Kidney (tissue), 14 donors: ENCODE results near the gene GATA2. TPM values are rescaled to one million over a fixed set of nuclear protein-coding genes. Genes with fewer than 3 reads are reported as not detected.

ENCODE experiments used
- DNase-seq, 5 donors: peaks; one replicate each; pipeline ENCODE4 v3.0.0-alpha.2; 2013 to 2020
- FAIRE-seq: peaks from 2 replicates; lab custom pipeline; 2012; peaks lifted over from hg19 to GRCh38; lab: Jason Lieb, UNC
- H3K27ac ChIP-seq, 2 donors: one replicate each; pipeline ENCODE4 v1.7.0; 2013; ENCODE audit warnings: low read depth in 2 of 2, low read length in 2 of 2, inconsistent platforms in 1 of 2
- H3K27me3 ChIP-seq: one replicate; pipeline ENCODE4 v1.7.1; 2013; ENCODE audit warnings: low read length, inconsistent platforms; ENCODE audit not compliant: control insufficient read depth, insufficient read depth
- H3K36me3 ChIP-seq, 3 donors: one replicate each; pipeline versions ENCODE4 v1.7.0 to v1.7.1; 2013; ENCODE audit warnings: low read length in 3 of 3, control low read depth in 1 of 3, inconsistent platforms in 1 of 3; ENCODE audit not compliant: insufficient read depth in 3 of 3, control insufficient read depth in 2 of 3
- H3K4me1 ChIP-seq, 3 donors: one replicate each; pipeline versions ENCODE4 v1.7.0 to v1.7.1; 2013; ENCODE audit warnings: low read length in 3 of 3, inconsistent platforms in 1 of 3, low read depth in 1 of 3; ENCODE audit not compliant: control insufficient read depth in 2 of 3, insufficient read depth in 2 of 3
- H3K4me3 ChIP-seq, 3 donors: one replicate each; pipeline versions ENCODE4 v1.7.0 to v1.8.1; 2013; ENCODE audit warnings: low read length in 3 of 3, control low read depth in 1 of 3, inconsistent platforms in 1 of 3
- H3K9ac ChIP-seq, 3 donors: one replicate each; pipeline versions ENCODE4 v1.7.0 to v1.7.1; 2013; ENCODE audit warnings: low read length in 3 of 3, control low read depth in 1 of 3, inconsistent platforms in 1 of 3
- H3K9me3 ChIP-seq, 3 donors: one replicate each; pipeline versions ENCODE4 v1.7.0 to v1.7.1; 2013; ENCODE audit warnings: low read length in 3 of 3, control low read depth in 1 of 3, inconsistent platforms in 1 of 3; ENCODE audit not compliant: control insufficient read depth in 2 of 3, insufficient read depth in 1 of 3
- intact Hi-C: fragments of 100-400 bp; cut with DNase I; formaldehyde crosslinking; loops from one replicate; pipeline ENCODE4 v1.11.1; 2022
- polyA plus RNA-seq: library from polyadenylated mRNA; stranded (reverse); fragments of 350-450 nt; fragmentation: Illumina TruSeq; extraction: RNeasy Lipid Tissue Mini Kit (QIAGEN cat#74804); gene quantifications from one replicate; pipeline ENCODE4 v1.2.3, GENCODE V29; 2014; ENCODE audit warnings: low read depth, low replicate concordance; ENCODE audit not compliant: insufficient read depth
- total RNA-seq: library from RNA; stranded (reverse); fragmentation: NEBNext Ultra II Directional; extraction: Animal tissue kit (Norgen Biotek cat#: 25700); gene quantifications from one replicate; pipeline ENCODE4 v1.2.1, GENCODE V29; 2021
- TF ChIP-seq, protein P1 (sequence below): IDR thresholded peaks from 3 replicates; pipeline ENCODE4 v1.5.1; 2012; ENCODE audit warnings: mild to moderate bottlenecking, moderate library complexity, borderline replicate concordance; ENCODE audit not compliant: insufficient read depth; ENCODE audit errors: extremely low read depth
- donor health status: control.
- donor health status: control.
- donor health status: control.
- donor health status: control.
- donor health status: control.
- donor health status: DM: yes; HTN: yes; CAD: no.
- donor health status: Normal renal cell carcinoma (clear cell type).

GATA2 gene
- total and polyA plus RNA-seq, 2 donors from 2014 or later = 22.9 to 31.4 TPM

DNA sequence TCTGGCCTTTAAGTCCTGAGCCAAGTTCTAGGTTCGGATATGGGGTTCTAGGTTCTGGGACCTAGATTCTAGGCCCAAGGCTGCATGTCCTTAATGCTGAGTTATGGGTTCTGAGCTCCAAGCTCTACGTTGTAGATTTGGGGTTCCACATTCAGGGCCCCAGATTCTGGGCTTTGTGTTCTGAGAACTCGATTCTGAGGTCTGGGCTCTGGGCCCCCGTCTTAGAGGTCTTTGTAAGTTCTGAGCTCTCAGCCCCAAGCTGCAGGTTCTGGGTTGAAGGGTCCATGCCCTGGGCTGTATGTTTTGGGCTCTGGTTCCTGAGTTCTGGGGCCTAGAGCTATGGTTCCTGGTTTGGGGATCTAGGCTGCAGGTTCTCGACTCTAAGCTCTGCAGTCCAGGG is 16.3 kb downstream of the GATA2 start:
- TF ChIP-seq, protein P1, sequence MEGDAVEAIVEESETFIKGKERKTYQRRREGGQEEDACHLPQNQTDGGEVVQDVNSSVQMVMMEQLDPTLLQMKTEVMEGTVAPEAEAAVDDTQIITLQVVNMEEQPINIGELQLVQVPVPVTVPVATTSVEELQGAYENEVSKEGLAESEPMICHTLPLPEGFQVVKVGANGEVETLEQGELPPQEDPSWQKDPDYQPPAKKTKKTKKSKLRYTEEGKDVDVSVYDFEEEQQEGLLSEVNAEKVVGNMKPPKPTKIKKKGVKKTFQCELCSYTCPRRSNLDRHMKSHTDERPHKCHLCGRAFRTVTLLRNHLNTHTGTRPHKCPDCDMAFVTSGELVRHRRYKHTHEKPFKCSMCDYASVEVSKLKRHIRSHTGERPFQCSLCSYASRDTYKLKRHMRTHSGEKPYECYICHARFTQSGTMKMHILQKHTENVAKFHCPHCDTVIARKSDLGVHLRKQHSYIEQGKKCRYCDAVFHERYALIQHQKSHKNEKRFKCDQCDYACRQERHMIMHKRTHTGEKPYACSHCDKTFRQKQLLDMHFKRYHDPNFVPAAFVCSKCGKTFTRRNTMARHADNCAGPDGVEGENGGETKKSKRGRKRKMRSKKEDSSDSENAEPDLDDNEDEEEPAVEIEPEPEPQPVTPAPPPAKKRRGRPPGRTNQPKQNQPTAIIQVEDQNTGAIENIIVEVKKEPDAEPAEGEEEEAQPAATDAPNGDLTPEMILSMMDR = no peak
- H3K36me3 ChIP-seq = no peaks in the 10 kb centered on the region
- FAIRE-seq (no peak), DNase-seq (peak in 1 of 5 donors; percentile 30)
- no peak overlapping the region for H3K4me3 ChIP-seq
- no peaks in the 10 kb centered on the region for H3K9me3 ChIP-seq
- H3K9ac ChIP-seq = no peak overlapping the region
- intact Hi-C loops = no loop called here
- H3K27ac ChIP-seq = no peak overlapping the region
- H3K4me1 ChIP-seq = peaks cover 0 to 2% (median 0%) of the 10 kb centered on the region in 3 donors
- peaks cover 8% of the 10 kb centered on the region for H3K27me3 ChIP-seq

DNA sequence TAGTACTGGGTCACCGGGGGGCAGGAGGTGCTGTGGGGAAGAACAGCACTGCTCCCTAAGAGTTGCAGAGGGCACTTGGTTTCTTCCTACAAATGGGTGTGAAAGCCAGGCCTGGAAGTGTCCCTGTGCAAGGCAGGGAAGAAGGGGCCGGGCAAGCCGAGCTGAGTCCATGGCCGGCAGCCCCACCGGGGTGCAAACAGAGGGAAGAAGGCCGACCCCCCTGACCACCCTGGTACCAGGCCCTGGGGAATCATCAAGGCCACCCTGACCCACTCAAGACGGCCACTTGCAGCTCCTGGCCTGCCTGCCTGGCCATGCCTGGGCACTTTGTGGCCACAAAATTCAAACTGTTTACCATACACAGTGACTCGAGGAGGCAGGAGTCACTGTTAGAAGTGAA is 17.6 kb downstream of the GATA2 start:
- Histone ChIP-seq H3K4me1 (no peaks in the 10 kb centered on the region), H3K27ac (no peak overlapping the region), H3K9me3 (no peaks in the 10 kb centered on the region), H3K4me3 (no peak overlapping the region), H3K36me3 (no peaks in the 10 kb centered on the region), H3K9ac (no peak overlapping the region), H3K27me3 (peaks cover 5% of the 10 kb centered on the region)
- no peak for FAIRE-seq
- no peak for DNase-seq
- intact Hi-C loops = no loop called here
- TF ChIP-seq, protein P1 = no peak

DNA sequence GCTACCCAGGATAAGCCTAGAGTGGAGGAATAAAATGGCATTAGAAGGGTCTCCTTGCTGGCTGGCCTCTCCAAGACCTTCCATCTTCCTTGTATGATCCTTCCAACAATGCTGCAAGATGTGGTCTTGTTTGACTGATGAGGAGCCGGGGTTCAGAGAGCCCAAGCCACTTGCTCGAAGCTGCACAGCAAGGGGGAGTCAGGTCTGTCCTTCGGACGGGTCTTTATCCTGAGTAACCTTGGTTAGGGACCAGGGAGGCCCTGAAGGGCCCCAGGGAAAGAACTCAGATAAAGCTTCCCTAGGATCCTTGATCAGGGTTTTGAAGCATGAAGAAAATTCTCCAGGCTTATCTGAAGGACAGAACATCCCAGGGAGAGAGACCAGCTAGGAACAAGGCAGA is 19.3 kb downstream of the GATA2 start:
- no peak overlapping the region for H3K27ac ChIP-seq
- FAIRE-seq = no peak
- H3K9me3 ChIP-seq = no peaks in the 10 kb centered on the region
- TF ChIP-seq, protein P1 = no peak
- H3K9ac ChIP-seq = no peak overlapping the region
- H3K36me3 ChIP-seq = no peaks in the 10 kb centered on the region
- no peaks in the 10 kb centered on the region for H3K4me1 ChIP-seq
- no peak overlapping the region for H3K4me3 ChIP-seq
- DNase-seq = no peak
- H3K27me3 ChIP-seq = peaks cover 4% of the 10 kb centered on the region
- intact Hi-C loops = no loop called here

DNA sequence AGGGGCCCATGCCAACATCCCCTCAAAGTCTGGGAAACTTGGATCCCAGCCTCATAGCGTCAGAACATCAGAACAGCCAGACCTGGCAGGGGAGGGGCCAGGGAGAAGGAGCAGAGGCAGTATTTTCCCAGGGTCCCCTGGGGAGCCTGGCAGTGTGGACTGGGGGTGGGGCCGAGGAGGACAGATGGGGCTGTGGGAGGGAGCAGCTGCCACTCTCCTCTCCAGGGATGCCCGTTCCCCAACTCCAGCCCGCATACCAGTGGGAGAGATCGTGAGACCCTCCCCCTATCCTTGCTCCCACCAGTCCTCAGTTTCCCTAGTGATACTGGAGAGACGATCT is 19.9 kb downstream of the GATA2 start:
- no peak overlapping the region for H3K4me3 ChIP-seq
- DNase-seq (no peak), FAIRE-seq (no peak)
- no peak overlapping the region for H3K9ac ChIP-seq
- H3K27me3 ChIP-seq = no peaks in the 10 kb centered on the region
- intact Hi-C loops = no loop called here
- H3K4me1 ChIP-seq = no peaks in the 10 kb centered on the region
- H3K36me3 ChIP-seq = no peaks in the 10 kb centered on the region
- TF ChIP-seq, protein P1 = no peak
- H3K9me3 ChIP-seq = no peaks in the 10 kb centered on the region
- no peak overlapping the region for H3K27ac ChIP-seq
